Panc1 (cell line): ENCODE data around the gene DPAGT1. TPM values are rescaled to one million over a fixed set of nuclear protein-coding genes. Genes with fewer than 3 reads are reported as not detected.

Experiments
- ATAC-seq: fragments of 200-7000 bp; cut with Tn5 transposase; 2 replicates; pipeline ENCODE4 v1.9.1; 2020; ENCODE audit warnings: mild to moderate bottlenecking, moderate library complexity
- Bru-seq: library from RNA; stranded (reverse); fragments of 400-500 nt; gene quantifications from one replicate; lab custom pipeline; 2021; lab: Mats Ljungman, UMichigan
- BruChase-seq, 2 experiments: library from RNA; stranded (reverse); fragments of 400-500 nt; gene quantifications; one replicate each; lab custom pipeline; 2021; lab: Mats Ljungman, UMichigan
- BruUV-seq: library from RNA; stranded (reverse); fragments of 400-500 nt; replicated peaks from 2 replicates; lab custom pipeline; 2021; lab: Mats Ljungman, UMichigan
- CTCF ChIA-PET: fragments of 300-600 bp; sonication (Branson Sonifier 250); formaldehyde crosslinking; loops from one replicate; lab custom pipeline; 2022; ENCODE audit warnings: antibody characterized with exemption; lab: Charles Lee
- POLR2A ChIA-PET: fragments of 300-600 bp; sonication (Branson Sonifier 250); formaldehyde crosslinking; loops from one replicate; lab custom pipeline; 2022; ENCODE audit warnings: antibody characterized with exemption; lab: Charles Lee
- DNase-seq: peaks from one replicate; pipeline ENCODE4 v3.0.0-alpha.2; 2010; ENCODE audit warnings: low read depth, low spot score
- H3K27ac ChIP-seq: 2 replicates; pipeline ENCODE4 v1.5.1; 2011; ENCODE audit warnings: mild to moderate bottlenecking, low read length, inconsistent platforms
- H3K27me3 ChIP-seq: fragments of 200-500 bp; sonication (Bioruptor generic); 2 replicates; pipeline ENCODE4 v1.6.0; 2014; ENCODE audit warnings: low read length, inconsistent platforms; ENCODE audit not compliant: control insufficient read depth, insufficient read depth
- H3K36me3 ChIP-seq: fragments of 200-500 bp; sonication (Bioruptor generic); 2 replicates; pipeline ENCODE4 v1.5.1; 2014; ENCODE audit warnings: inconsistent platforms, mild to moderate bottlenecking, low read length, moderate library complexity; ENCODE audit not compliant: control insufficient read depth, insufficient read depth
- H3K4me1 ChIP-seq: 2 replicates; pipeline ENCODE4 v1.5.1; 2011; ENCODE audit warnings: inconsistent platforms, mild to moderate bottlenecking, low read length, moderate library complexity; ENCODE audit not compliant: control insufficient read depth, insufficient read depth
- H3K4me3 ChIP-seq, 2 experiments: 2 replicates each; pipeline ENCODE4 v1.5.1; 2011 to 2012; ENCODE audit warnings: low read depth in 2 of 2, low read length in 2 of 2, mild to moderate bottlenecking in 2 of 2, inconsistent platforms in 1 of 2, moderate library complexity in 1 of 2
- H3K9me3 ChIP-seq: fragments of 200-500 bp; sonication (Bioruptor generic); 2 replicates; pipeline ENCODE4 v1.5.1; 2014; ENCODE audit warnings: low read depth, mild to moderate bottlenecking, inconsistent platforms, low read length, moderate library complexity; ENCODE audit not compliant: control insufficient read depth, insufficient read depth
- CTCF ChIP-seq: fragments of 450-650 bp; IDR thresholded peaks from 2 replicates; pipeline ENCODE4 v1.5.1; 2017; ENCODE audit warnings: mild to moderate bottlenecking
- POLR2AphosphoS5 ChIP-seq: IDR thresholded peaks from 2 replicates; pipeline ENCODE4 v1.6.1; 2012; ENCODE audit warnings: mild to moderate bottlenecking, low read depth, low read length, moderate library complexity
- REST ChIP-seq, 2 experiments: IDR thresholded peaks; 2 replicates each; pipeline ENCODE4 v1.6.1; 2011 to 2012; ENCODE audit warnings: low read depth in 2 of 2, control low read depth in 1 of 2, low read length in 1 of 2, mild to moderate bottlenecking in 1 of 2, moderate library complexity in 1 of 2; ENCODE audit not compliant: insufficient read depth in 1 of 2
- SIN3A ChIP-seq: IDR thresholded peaks from 2 replicates; pipeline ENCODE4 v1.6.1; 2012; ENCODE audit warnings: low read depth, mild to moderate bottlenecking, low read length, moderate library complexity, borderline replicate concordance; ENCODE audit not compliant: insufficient read depth
- TCF7L2 ChIP-seq: IDR thresholded peaks from 2 replicates; pipeline ENCODE4 v1.6.1; 2011; ENCODE audit warnings: mild to moderate bottlenecking, low read depth, low read length, inconsistent platforms
- in situ Hi-C: cut with HindIII; loops from 2 replicates; pipeline ENCODE4 v1.10.0; 2016; ENCODE audit warnings: low sequenced_read_pairs, low pct_unique_long_range_greater_than_20kb
- intact Hi-C: fragments of 100-400 bp; cut with micrococcal nuclease; formaldehyde crosslinking; loops from one replicate; pipeline ENCODE4 v1.10.0; 2022; ENCODE audit not compliant: unreplicated experiment
- long read RNA-seq: library from polyadenylated mRNA; unstranded; transcript quantifications from one replicate; pipeline ENCODE4 v2.0.0, GENCODE V29; 2021; ENCODE audit not compliant: unreplicated experiment
- polyA plus RNA-seq: library from polyadenylated mRNA; unstranded; fragments of >200 nt; gene quantifications from one replicate; pipeline ENCODE4 v1.2.1, GENCODE V29; 2012; ENCODE audit warnings: missing spikeins; ENCODE audit not compliant: insufficient read length
- total RNA-seq: library from RNA; stranded (reverse); gene quantifications from one replicate; pipeline ENCODE4 v1.2.1, GENCODE V29; 2021; ENCODE audit not compliant: unreplicated experiment

Gene DPAGT1
- 72.1 TPM for total RNA-seq
- polyA plus RNA-seq: 63.4 TPM
- percentile 62 among the genes with signal in this experiment for Bru-seq, nascent RNA
- BruChase-seq, experiment 1, labeled RNA remaining after a 2-hour chase: percentile 78 among the genes with signal in this experiment
- percentile 82 among the genes with signal in this experiment for BruChase-seq, experiment 2, labeled RNA remaining after a 6-hour chase
- long read RNA-seq, transcript DPAGT1-201 (9 exons, 2,205 nt): major isoform, 38 of 59 reads
- long read RNA-seq, partial matches to known transcripts: 11 of 59 reads
- long read RNA-seq, other reads (novel, unspliced or antisense): 9 of 59 reads

DNA sequence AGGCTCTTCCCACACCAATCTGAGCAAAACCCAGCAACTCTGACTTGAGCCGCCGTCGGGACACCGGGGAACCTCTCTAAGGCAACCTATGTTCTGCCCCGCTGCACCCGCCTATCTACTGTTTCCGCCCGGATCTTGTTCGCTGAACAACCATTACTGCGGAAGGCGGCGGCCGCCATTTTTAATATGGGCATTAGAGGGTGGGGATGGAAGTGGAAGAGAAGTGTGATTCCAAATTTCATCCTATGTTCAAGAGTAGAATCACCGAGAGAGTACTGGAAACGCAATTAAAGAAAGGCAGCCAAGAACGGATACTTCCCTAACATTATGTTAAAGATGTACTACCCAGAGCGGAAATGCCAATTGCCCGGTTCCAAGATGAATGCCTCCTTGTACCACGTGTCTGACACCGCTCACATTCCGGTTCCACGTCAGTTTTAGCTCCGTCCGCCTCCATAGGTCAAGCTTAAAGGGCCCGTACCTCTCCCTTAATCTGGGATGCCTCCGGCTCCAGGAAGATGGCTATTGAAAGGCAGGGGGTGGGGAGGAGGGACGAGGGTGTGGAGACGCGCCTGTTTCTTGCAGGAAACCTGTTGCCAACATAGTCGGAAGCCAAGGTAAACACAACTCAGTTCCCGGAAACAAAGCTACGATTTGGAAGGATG, at the start of gene DPAGT1:
Gene DPAGT1 (minus strand): TSS at position 95 of the 665 bp plus-strand sequence. CDS start 198 bp downstream, outside the sequence.
- Histone ChIP-seq H3K36me3 (0 out of 2 replicates have a peak, but pooled peaks cover 6% of the 10 kb centered on the region), H3K4me1 (peaks cover 21% of the 10 kb centered on the region), H3K4me3 (peak within 1 kb of the TSS; percentile 87 to 90), H3K27ac (peak within 1 kb of the TSS; percentile 99), H3K27me3 (no peaks in the 10 kb centered on the region), H3K9me3 (no peaks in the 10 kb centered on the region)
- in situ Hi-C loops (no loop called here), intact Hi-C loops (loop anchor here (2.0 kb wide), 2 partner anchors 93 to 221 kb away; no protein-coding TSS in a partner anchor)
- BruUV-seq: no TSS peak
- ChIA-PET CTCF (interaction anchor here (0.6 to 1.7 kb wide), 6 partner anchors 11 to 236 kb away, joined by 3 to 16 read pairs (median 4); no protein-coding TSS in a partner anchor), POLR2A (interaction anchor here (0.6 to 1.1 kb wide), 11 partner anchors 10 to 310 kb away, joined by 3 to 20 read pairs (median 5); partner anchors contain the start of genes HMBS, RPS25, TRAPPC4 and VPS11)
- TF ChIP-seq REST (IDR thresholded peaks at IDR 0.05; ENCODE audit: insufficient read depth in 1 of 2, low read depth in 2 of 2, low read length in 1 of 2) (no peak), SIN3A (peak; percentile 79), POLR2AphosphoS5 (peak; percentile 74; the same call in 1 of the 2 replicates), TCF7L2 (peak; percentile 68), CTCF (no peak)
- peak; percentile 92 for ATAC-seq
- peak; percentile 94 for DNase-seq

- peak overlapping the region; percentile 63 to 64; a peak in 2 of 4 replicates for H3K4me3 ChIP-seq
- in situ Hi-C loops (no loop called here), intact Hi-C loops (loop anchor here (5.0 kb wide), 1 partner anchor 172 kb away; no protein-coding TSS in a partner anchor)
- H3K27ac ChIP-seq: no peak overlapping the region
- H3K36me3 ChIP-seq: no peaks in the 10 kb centered on the region
- no TSS peak for BruUV-seq
- no peaks in the 10 kb centered on the region for H3K27me3 ChIP-seq
- TF ChIP-seq CTCF: no peak
- TF ChIP-seq POLR2AphosphoS5: no peak
- no peak for TF ChIP-seq SIN3A
- no peak for TF ChIP-seq REST (IDR thresholded peaks at IDR 0.05; ENCODE audit: insufficient read depth in 1 of 2, low read depth in 2 of 2, low read length in 1 of 2)
- TF ChIP-seq TCF7L2: no peak
- DNase-seq (no peak), ATAC-seq (no peak)
- peaks cover 5% of the 10 kb centered on the region; the same call in 1 of the 2 replicates for H3K4me1 ChIP-seq
- POLR2A ChIA-PET: no interaction called here
- CTCF ChIA-PET: interaction anchor here (1.0 kb wide), 1 partner anchor 40 kb away, joined by 3 read pairs; no protein-coding TSS in a partner anchor
- no peaks in the 10 kb centered on the region for H3K9me3 ChIP-seq
Observed at GRCh38 chr11:119149786-119150275, 48.2 kb upstream of the DPAGT1 start.
